GM19035 (cell line): Measurements from ENCODE around the gene METTL15.
"Not testable (repeated sequence)": the region's sequence is repeated elsewhere in the genome, so short reads cannot be mapped to it uniquely, and the experiment has no call there.

Experiments used
- ATAC-seq: cut with Tn5 transposase; IDR thresholded peaks from one replicate; pipeline ENCODE4 v1.9.1; 2021; ENCODE audit not compliant: unreplicated experiment

Gene METTL15

DNA sequence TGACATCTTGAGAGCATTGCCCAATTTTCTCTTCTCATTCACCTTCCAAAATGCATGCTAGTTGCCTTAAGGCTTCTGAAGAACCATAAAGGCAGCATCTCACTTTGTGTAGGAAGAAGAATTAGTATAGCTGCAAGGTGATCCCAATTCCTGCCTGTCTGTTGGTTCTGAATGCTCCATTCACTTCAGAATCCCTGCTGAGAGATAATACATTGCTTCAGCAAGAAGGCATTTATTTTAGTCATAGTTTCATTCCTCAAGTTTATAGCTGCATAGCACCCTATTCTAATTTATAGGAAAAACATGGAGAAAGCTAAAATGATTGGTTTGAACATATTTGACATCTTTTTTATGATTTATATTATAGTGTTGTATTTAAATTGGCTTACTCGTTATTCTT, 181.3 kb downstream of the METTL15 start:
- ATAC-seq, result no peak

DNA sequence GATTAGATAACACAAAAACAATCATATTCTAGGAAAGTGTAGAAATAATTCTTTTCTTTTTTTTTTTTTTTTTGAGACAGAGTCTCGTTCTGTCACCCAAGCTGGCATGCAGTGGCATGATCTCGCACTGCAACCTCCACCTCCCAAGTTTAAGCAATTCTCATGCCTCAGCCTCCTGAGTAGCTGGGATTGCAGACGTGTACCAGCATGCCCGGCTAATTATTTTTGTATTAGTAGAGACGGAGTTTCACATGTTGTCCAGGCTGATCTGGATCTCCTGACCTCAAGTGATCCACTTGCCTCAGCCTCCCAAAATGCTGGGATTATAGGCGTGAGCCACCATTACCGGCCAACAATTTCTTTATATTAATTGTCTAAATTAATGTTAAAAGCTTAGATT, 182.8 kb downstream of the METTL15 start:
- not testable (repeated sequence) for ATAC-seq

DNA sequence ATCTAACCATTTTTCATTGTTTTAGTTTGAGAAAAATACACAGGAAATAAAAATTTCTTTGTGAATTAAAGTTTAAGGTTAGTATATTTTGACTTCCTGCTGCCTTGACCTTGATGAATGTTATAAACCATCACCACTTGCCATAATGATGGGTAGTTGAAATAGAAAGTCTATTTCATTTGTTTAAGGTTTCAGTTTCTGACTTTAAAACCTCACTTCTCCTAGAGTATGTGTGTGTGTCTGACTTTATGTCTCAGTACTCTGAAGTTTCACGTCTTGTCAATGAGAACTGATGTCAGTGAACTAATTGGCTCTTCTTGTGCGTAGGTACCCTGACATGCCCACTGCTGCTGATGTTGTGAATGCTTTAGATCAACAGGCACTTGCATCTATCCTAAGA, 188.2 kb downstream of the METTL15 start:
- peak; percentile 85 for ATAC-seq

DNA sequence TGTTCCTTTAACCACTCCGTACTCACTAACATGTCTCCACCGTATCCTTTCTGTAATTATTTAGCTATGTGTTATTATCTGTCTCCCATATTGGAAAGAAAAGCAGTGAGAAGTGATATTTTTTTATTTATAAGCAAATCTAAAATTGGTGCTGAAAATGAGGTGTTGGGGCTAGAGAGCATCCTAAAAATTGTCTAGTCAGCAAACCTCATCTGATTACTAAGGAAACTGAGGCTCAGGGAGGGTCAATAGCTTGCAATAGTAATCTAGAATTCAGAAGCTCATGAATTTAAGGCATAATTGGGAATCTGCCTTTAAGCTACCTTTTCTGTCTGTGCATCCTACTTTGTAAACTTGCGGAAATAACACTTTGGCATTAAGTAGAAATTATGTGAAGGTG, 190.0 kb downstream of the METTL15 start:
- no peak for ATAC-seq

DNA sequence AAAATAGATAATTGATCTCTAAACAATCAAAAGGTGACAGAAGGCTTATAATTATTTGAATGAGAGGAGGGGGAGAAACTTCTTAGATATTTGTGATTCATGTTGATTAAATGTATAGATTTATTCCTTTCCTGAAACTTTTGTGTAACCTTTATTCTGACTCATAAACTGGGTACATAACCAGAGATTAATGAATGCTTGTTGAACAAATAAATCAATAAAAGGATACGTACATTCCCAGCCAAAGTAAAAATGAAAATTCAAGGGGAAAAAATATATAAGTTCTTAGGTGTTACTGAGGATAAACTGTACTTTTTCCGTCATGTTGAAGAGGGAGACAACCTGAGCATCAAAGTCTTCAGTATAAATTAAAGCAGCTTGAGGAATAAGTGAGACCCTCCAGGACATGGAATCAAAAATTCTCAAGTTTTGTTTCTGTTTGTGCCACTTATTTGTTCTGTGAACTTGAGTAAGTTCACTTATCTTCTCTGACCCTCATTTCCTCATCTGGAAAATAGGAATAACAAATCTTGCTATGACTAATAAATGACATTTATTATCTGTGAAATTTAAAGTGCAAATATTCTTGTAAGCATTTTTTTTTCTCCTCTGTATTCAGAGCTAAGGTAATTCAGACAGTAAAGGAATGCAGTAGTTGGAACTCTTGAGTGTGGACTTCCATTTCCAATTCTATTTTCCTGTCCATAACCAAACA, 195.4 kb downstream of the METTL15 start:
- no peak for ATAC-seq

DNA sequence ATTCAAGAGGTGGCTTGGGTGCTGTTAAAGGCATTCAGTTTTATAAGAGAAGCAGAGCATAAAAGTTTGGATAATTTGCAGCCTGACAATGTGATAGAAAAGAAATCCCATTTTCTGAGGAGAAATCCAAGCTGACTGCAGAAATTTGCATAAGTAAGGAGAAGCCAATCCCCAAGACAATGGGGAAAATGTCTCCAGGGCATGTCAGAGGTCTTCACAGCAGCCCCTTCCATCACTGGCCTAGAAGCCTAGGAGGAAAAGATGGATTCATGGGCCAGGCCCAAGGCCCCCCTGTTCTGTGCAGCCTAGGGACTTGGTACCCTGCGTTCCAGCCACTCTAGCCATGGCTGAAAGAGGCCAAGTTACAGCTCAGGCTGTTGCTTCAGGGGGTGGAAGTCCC, 207.3 kb downstream of the METTL15 start:
- no peak for ATAC-seq

DNA sequence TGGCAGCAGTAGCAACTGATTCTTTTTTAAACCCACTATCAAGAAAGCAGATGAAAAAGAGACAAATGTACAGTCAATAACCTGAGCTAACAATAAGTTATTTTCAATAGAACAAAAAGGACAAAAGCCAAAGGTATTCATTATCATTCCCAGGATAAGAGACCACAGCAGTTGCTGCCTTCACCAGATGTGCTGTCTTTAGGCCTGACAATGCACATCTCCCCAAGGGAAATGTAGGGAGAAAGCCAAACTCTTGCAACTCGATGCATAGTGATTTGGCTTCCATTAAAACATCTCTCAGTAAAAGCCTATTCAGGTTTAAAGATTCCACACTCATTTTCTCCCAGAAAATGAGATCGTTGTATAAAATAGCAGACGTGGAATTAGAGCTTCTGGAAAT, 210.7 kb downstream of the METTL15 start:
- no peak for ATAC-seq

DNA sequence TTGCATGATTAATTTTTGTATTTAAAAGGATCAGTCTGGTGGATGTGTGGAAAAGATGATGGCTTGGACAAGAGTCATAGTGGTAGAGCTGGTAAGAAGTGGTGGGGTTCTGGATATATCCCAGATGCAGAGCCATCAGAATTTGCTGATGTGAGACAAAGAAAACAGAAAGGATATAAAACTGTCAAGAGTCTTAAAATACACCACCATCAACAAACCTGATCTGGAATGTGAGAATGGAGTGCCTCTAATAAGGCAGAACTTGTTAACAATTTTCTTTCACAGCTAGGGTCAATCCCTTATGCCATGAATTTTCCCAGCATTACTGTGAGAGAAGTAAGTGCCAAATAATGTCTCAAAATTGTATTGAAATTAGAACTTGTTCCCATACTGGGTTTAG, 215.4 kb downstream of the METTL15 start:
- no peak for ATAC-seq

DNA sequence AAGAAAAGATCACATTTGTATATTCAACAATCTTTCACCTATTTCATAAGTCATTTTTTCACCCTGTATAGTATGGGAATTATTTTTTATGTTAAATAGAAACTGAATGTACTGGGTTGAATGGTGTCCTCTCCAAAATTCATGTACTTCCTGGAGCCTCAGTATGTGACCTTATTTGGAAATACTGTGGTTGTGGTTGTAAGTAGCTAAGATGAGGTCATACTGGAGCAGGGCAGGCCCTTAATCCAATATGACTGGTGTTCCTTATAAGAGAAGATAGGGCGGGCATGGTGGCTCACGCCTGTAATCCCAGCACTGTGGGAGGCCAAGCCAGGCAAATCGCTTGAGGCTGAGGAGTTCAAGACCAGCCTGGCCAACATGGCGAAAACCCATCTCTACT, 224.2 kb downstream of the METTL15 start:
- ATAC-seq, result peak; percentile 53

DNA sequence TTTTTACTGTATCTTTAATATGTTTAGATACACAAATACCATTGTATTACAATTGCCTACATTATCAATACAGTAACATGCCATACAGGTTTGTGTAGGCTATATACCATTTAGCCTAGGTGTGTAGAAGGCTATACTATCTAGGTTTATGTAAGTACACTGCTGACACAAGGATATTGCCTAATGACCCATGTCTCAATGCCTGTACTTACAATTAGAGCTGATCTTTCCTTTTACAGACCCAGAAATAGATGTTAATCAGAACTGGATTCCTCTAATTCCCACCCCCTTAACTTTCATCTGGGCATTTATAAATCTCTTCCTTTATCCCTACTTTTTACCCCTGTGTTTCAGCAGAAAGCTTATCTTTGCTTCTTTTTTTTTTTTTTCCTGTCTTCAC, 229.5 kb downstream of the METTL15 start:
- no peak for ATAC-seq

DNA sequence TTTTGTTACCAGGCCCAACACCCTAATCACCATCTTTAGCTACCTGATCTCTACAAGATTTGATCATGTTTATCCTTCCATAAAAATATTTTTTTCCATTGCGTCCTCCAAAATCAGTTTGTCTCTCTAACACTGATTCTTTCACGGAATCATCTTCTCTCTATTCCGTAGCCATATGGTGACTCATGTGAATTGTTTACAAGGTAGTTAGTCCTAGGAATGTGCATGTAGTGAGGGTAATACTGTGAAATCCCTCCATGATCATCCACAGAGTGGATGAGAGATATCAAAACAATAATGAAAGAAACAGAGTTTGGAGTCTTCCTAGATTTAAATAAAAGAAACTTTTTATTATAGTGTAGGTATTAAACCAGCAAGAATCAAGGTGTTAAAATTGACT, 230.2 kb downstream of the METTL15 start:
- no peak for ATAC-seq

DNA sequence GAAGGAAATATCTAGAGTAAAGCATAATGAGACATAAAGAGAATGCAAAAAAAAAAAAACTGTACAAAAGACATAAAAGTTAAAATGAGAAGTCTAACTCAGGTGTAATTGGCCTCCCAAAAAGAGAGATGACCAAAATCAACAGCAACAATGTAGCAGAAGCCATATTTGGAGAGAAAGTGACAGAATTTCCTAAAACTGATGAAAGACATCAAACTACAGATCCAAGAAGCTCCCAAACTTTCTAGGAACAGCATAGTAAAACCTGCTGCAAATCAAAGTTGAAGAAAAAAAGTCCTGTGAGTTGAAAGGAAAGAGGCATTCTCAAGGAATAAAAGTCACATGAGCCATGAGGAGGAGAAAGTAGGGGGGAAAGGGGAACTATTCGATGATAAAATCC, 231.3 kb downstream of the METTL15 start:
- no peak for ATAC-seq

DNA sequence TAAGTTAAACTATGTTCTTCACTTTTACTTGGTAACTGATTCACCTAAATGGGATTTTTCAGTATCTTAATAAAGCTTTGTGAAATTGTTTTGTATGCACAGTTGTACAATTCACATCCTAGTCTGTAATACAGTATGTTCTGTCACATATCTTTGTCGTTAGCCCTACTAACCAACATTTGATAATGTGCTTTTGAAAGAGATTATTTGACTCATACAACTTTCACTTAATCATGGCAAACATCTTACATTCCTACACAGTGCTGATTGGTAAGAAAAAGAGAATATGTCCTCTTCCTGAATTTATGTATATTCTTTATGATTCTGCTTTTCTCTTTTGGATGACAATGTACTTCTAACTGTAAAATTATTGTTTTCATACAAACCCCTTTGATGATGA, 234.5 kb downstream of the METTL15 start:
- no peak for ATAC-seq

DNA sequence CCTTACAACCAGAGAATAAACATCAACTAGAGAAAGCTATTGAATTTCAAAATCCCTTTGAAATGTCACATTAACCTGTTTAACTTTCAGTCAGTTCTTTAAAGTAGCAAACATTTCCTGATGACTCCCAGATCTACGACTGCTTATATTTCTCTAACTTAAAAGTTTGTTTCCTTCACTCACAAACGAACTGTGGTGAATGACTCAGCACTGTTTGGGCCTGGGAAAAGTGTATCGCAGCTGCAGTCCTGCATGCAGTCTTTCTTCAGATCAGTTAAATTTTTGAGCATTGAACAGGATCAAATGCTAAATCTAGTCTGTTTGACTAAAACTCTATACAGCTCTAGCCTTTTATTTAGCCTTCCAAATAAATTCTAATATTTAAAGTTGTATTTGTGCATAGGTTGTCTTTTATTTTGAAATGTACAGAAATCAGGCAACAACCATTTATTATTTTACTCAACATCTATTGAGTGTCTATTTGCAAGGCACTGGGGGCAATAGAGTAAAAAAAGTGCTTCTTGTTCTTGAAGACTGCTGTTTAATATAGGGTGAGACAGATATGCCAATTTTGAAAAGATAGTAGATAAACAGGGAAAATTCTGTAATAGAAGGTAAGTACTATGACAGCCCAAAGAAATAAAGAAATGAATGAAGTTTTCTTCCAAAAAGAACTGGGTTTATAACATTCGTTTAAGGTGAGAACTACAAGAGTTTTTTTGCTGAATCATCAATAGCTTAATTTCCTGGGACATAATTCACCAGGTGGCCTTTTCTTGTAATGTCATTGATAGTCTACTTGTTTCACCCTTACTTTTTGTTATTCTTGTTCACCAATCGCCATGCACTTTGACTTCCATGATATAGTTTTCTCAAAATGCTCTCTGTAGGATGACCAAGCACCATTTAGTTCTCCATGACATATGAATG, 235.4 kb downstream of the METTL15 start:
- no peak for ATAC-seq

DNA sequence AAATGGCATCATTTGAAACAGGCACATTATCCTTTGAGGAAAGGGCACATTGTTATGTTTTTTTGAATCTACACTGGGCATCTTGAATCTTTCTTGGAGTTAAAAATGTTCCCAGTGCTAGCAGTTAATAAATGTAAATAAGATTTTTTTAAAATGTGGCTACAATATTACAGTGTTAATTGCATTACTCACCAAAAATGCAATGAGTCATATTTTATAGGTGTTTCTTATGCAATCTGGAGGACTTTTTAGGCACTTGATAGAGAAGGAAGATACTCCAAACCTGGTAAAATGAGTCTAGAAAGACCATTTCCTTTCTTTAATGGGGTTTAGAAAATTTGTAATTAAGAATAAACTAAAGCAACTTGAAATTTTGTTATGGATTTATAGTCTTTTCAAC, 238.0 kb downstream of the METTL15 start:
- no peak for ATAC-seq

DNA sequence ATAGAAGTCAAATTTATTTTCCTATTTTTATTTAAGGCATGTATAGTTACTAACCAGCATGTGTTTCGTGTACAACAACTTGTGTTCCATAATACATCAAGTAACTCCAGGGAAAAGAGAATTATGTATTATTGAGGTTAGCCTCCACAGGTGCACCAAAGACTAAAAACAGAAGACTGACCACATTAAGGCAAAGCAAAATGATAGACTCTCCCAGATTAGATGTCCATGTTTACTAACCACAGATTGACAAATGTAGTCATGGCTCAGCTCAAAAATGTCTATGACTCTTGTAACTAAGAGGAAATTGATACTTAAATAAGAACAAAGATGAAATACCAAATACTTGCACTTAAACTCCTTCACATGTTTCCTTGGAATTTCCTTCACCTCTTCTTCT, 238.5 kb downstream of the METTL15 start:
- no peak for ATAC-seq

DNA sequence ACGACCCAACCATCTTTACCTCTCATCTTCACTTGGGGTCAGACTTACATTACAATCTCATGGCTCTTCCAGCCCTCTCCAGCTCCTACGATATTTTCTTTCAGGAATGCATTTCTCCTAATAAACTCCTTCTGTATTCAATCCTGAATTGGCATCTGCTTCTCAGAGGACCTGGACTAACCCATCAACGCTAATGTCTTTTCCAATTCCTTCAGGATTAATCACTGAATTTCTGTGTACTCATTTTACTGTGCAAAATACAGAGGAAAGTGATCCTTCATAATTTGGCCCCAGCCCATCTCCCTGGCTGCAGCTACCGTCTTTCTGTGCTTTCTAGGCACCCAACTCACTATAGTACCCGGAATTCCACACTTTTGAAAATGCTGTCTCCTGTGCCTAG, 239.2 kb downstream of the METTL15 start:
- ATAC-seq, result no peak

DNA sequence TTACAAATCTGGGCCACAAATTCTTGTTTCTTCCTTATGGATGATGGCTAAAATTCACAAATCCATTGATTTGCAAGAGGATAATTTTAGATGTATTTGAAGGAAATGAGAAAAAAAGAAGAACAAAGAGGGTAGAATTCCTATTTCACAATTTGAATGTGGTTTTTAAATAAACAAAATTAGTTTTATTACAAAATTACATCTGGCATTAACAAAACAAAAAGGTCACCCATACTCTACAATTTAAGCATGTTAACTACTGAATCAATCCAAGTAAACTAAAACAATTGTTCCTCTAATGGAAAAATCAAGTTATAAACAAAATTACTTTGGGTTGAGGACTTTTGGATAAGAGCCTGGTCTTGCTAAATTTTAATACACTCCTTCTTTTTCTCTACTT, 242.0 kb downstream of the METTL15 start:
- no peak for ATAC-seq

DNA sequence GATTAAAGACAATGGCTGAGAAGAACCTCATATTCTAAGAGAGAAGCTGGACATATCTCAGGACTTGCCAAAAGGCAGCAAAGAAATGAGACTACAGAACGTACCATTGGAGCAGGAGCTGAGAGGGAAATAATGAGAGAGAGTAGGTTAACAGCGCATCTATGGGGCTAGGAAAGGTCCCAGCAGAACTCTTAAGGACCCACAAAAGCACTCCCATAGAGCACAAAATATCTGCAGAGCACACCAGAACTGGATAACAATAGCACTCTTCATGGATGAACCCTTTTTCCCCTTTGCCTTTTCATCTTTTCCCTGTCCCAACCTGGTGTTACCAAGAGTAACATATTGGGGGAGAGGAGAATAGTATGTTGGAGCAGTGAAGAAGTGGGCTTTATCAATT, 245.8 kb downstream of the METTL15 start:
- no peak for ATAC-seq

DNA sequence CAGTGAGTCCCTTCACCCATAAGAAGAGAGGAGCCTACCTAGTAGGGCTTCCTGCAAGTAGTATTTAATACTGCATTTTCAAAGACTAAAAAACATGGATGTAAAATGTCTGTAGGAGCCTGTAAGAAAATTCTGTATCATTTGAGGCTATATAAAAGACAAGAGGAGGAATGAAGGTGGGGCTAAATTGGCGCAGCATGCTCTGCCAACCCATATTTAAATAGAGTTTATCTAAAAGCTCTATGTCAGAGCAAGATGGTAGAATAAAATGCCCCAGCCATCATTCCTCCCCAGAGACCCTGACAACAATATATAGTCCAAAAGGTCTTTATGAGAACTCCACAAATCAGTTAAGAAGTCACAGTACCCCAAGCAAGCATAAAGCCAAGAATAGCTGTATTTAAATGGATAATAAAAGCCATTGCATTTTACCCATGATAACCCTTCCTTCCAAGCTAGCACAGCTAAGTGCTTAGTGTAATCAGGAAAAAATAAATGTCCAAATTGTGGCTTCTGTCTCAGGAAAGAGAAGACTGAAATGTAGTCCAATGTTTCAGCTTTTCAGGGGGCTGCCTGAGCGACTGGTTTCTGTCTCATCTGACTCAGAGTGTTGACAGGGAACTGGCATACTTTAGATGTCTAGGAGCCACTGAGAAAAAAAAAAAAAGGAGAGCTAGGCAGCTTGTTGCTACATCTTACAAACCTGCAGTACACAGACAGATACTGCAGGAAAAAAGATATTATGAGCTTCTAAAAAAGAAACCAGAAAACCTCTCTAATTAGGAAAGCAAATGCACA, 258.6 kb downstream of the METTL15 start:
- ATAC-seq, result no peak

DNA sequence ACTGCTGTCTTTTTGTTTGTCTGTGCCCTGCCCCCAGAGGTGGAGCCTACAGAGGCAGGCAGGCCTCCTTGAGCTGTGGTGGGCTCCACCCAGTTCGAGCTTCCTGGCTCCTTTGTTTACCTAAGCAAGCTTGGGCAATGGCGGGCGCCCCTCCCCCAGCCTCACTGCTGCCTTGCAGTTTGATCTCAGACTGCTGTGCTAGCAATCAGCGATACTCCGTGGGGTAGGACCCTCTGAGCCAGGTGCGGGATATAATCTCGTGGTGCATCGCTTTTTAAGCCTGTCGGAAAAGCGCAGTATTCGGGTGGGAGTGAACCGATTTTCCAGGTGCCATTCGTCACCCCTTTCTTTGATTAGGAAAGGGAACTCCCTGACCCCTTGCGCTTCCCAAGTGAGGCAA, 269.9 kb downstream of the METTL15 start:
- not testable (repeated sequence) for ATAC-seq
